HFF-Myc (cell line): ENCODE measurements around the gene SCRN1.

ENCODE experiments used
- DNase-seq: peaks from one replicate; pipeline ENCODE4 v3.0.0-alpha.2; 2011; ENCODE audit warnings: low read depth; ENCODE audit errors: extremely low read depth
- H3K4me3 ChIP-seq: replicated peaks from 2 replicates; pipeline ENCODE4 v1.5.1; 2011; ENCODE audit warnings: low read depth, mild to moderate bottlenecking, control low read depth, low read length
- CTCF ChIP-seq: IDR thresholded peaks from 2 replicates; pipeline ENCODE4 v1.5.1; 2012; ENCODE audit warnings: mild to moderate bottlenecking, low read depth, low read length, control low read depth; ENCODE audit errors: missing control alignments

The SCRN1 gene

GRCh38 chr7:29958667-29959358 is 30.8 kb downstream of the SCRN1 start:
- no peak for TF ChIP-seq CTCF
- no peak overlapping the region for H3K4me3 ChIP-seq
- no peak for DNase-seq

- no peak for DNase-seq
- TF ChIP-seq CTCF = no peak
- H3K4me3 ChIP-seq = no peak overlapping the region
Measured at GRCh38 chr7:29957521-29958310, 31.9 kb downstream of the SCRN1 start.

GRCh38 chr7:29956487-29956836 is 33.1 kb downstream of the SCRN1 start:
- DNase-seq = no peak
- no peak overlapping the region for H3K4me3 ChIP-seq
- no peak for TF ChIP-seq CTCF

GRCh38 chr7:29955799-29956486 is 33.7 kb downstream of the SCRN1 start:
- TF ChIP-seq CTCF = no peak
- H3K4me3 ChIP-seq = no peak overlapping the region
- no peak for DNase-seq

GRCh38 chr7:29955075-29955792 is 34.4 kb downstream of the SCRN1 start:
- H3K4me3 ChIP-seq = no peak overlapping the region
- no peak for TF ChIP-seq CTCF
- DNase-seq = no peak

GRCh38 chr7:29953726-29954347 is 35.8 kb downstream of the SCRN1 start:
- DNase-seq = no peak
- TF ChIP-seq CTCF = no peak
- no peak overlapping the region for H3K4me3 ChIP-seq
